GM23338 (cell line): ENCODE measurements around the gene SLC2A6. TPM values are rescaled to one million over a fixed set of nuclear protein-coding genes. Genes with fewer than 3 reads are reported as not detected.

Experiments
- ATAC-seq: fragments of 200-7000 bp; cut with Tn5 transposase; 3 replicates; pipeline ENCODE4 v1.9.1; 2020
- DNase-seq: peaks from one replicate; pipeline ENCODE4 v3.0.0-alpha.2; 2015; ENCODE audit warnings: low spot score
- H2AFZ ChIP-seq: fragments of 200-600 bp; sonication (generic); 2 replicates; pipeline ENCODE4 v1.8.0; 2016; ENCODE audit warnings: antibody characterized with exemption, mild to moderate bottlenecking, moderate library complexity
- H3F3A ChIP-seq: fragments of 200-600 bp; sonication (generic); replicated peaks from 2 replicates; pipeline ENCODE4 v1.8.0; 2017; ENCODE audit warnings: antibody characterized with exemption, mixed run types, low read depth
- H3K27ac ChIP-seq: fragments of 200-600 bp; sonication (generic); 2 replicates; pipeline ENCODE4 v1.6.1; 2016; ENCODE audit warnings: low read depth
- H3K27me3 ChIP-seq: fragments of 200-600 bp; sonication (generic); 2 replicates; pipeline ENCODE4 v1.8.0; 2016; ENCODE audit warnings: mild to moderate bottlenecking, mixed run types, moderate library complexity; ENCODE audit not compliant: insufficient read depth
- H3K36me3 ChIP-seq: fragments of 200-600 bp; sonication (generic); 2 replicates; pipeline ENCODE4 v1.8.0; 2016; ENCODE audit warnings: mild to moderate bottlenecking; ENCODE audit not compliant: insufficient read depth
- H3K4me1 ChIP-seq: fragments of 200-600 bp; sonication (generic); 2 replicates; pipeline ENCODE4 v1.8.0; 2016; ENCODE audit warnings: mild to moderate bottlenecking, moderate library complexity; ENCODE audit not compliant: insufficient read depth
- H3K4me2 ChIP-seq: fragments of 200-600 bp; sonication (generic); 2 replicates; pipeline ENCODE4 v1.7.1; 2017; ENCODE audit warnings: mixed run types
- H3K4me3 ChIP-seq: fragments of 200-600 bp; sonication (generic); 2 replicates; pipeline ENCODE4 v1.6.1; 2016; ENCODE audit warnings: mixed run types
- H3K79me2 ChIP-seq: fragments of 200-600 bp; sonication (generic); replicated peaks from 2 replicates; pipeline ENCODE4 v1.8.0; 2017; ENCODE audit warnings: mild to moderate bottlenecking; ENCODE audit not compliant: insufficient read depth
- H3K9me2 ChIP-seq: fragments of 200-600 bp; sonication (generic); 2 replicates; pipeline ENCODE4 v1.8.0; 2017; ENCODE audit not compliant: insufficient read depth
- H4K20me1 ChIP-seq: fragments of 200-600 bp; sonication (generic); replicated peaks from 2 replicates; pipeline ENCODE4 v1.8.0; 2017; ENCODE audit warnings: mild to moderate bottlenecking; ENCODE audit not compliant: insufficient read depth
- H3K27ac Mint-ChIP-seq: 2 replicates; pipeline ENCODE4 v1.8.0; 2020; ENCODE audit warnings: inconsistent platforms, mild to moderate bottlenecking, moderate library complexity, mixed read lengths
- H3K27me3 Mint-ChIP-seq: 3 replicates; pipeline ENCODE4 v1.8.0; 2022; ENCODE audit warnings: low read depth, mild to moderate bottlenecking, moderate library complexity, mixed read lengths, inconsistent platforms; ENCODE audit not compliant: insufficient read depth, poor library complexity
- H3K36me3 Mint-ChIP-seq: 3 replicates; pipeline ENCODE4 v1.8.0; 2021; ENCODE audit warnings: low read depth, mild to moderate bottlenecking, inconsistent platforms, moderate library complexity, mixed read lengths
- H3K4me1 Mint-ChIP-seq: 3 replicates; pipeline ENCODE4 v1.8.0; 2020; ENCODE audit warnings: mild to moderate bottlenecking, inconsistent platforms, mixed read lengths
- H3K4me3 Mint-ChIP-seq: 3 replicates; pipeline ENCODE4 v1.8.0; 2021; ENCODE audit warnings: moderate library complexity, mild to moderate bottlenecking, inconsistent platforms, mixed read lengths
- H3K9me3 Mint-ChIP-seq: 3 replicates; pipeline ENCODE4 v1.8.0; 2020; ENCODE audit warnings: moderate library complexity, mild to moderate bottlenecking, inconsistent platforms, mixed read lengths
- ETS1 ChIP-seq: IDR thresholded peaks from 2 replicates; pipeline ENCODE4 v1.6.1; 2016; ENCODE audit warnings: antibody characterized with exemption
- ZNF462 ChIP-seq: fragments of 250-450 bp; sonication (Bioruptor Pico); IDR thresholded peaks from 2 replicates; pipeline ENCODE4 v1.5.0; 2020; ENCODE audit warnings: mild to moderate bottlenecking, moderate library complexity
- polyA plus RNA-seq: library from polyadenylated mRNA; unstranded; fragments of >200 nt; fragmentation: Nextera tagmentation; extraction: Ambion mirVana; gene quantifications from 2 replicates; pipeline ENCODE4 v1.2.1, GENCODE V29; 2016
- total RNA-seq: library from RNA; depleted of rRNA; stranded (reverse); fragments of >200 nt; shearing (Covaris generic); gene quantifications from 2 replicates; pipeline ENCODE4 v1.2.3, GENCODE V29; 2014

The SLC2A6 gene
- total and polyA plus RNA-seq, 2 experiments from 2014 or later, result 17.5 to 39.3 TPM

DNA sequence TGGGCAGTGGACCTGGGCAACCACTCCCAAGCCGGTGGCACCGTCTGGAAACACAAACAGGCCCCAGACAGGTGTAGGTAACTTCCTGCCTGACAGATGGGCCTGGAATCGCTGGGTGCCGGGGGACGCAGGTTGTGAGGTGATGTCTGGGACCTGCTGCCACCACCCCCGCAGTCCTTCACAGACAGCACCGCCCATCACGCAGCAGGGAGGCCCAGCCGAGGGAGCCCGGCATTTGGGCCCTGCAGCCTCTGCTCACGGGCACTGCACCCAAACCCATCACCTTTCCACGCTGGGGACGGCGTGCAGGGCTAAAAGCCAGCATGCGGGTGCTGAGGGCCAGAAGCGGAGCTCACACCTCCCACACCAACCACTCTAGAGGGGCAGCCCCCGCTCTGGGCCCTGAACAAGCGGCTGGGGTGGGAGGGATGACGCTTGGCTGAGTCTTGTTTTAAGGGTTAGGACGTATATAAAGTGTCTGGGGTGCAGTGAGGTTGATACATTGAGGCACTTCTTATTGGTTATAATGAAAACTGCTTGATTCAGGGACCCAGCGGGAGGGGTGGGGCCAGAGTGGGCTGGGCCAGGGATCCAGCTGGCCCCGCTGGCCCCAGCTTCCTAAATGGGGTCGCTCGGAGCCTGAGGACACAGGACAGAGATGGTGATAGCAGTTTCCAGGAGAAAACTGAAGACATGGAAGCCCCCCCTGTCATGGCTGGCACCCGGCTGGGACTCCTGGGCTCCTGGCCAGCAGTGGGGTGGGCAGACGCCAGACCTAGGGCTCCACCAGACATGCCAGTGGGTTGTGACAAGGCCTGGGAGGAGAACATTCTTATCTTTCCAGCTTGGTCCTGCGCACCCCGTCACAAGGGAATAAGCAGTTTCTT lies 34.6 kb upstream of the SLC2A6 start:
- peaks cover 5% of the 10 kb centered on the region; the same call in 1 of the 2 replicates for H3F3A ChIP-seq
- H3K9me2 ChIP-seq, result no peaks in the 10 kb centered on the region
- no peaks in the 10 kb centered on the region for H3K79me2 ChIP-seq
- no peaks in the 10 kb centered on the region for H4K20me1 ChIP-seq
- no peak overlapping the region for H3K4me3 ChIP-seq
- H3K27ac ChIP-seq, result no peak overlapping the region
- DNase-seq (no peak), ATAC-seq (peak; percentile 7; the same call in 1 of the 3 replicates)
- no peak overlapping the region for H3K4me2 ChIP-seq
- H3K27me3 Mint-ChIP-seq, result peaks cover 11% of the 10 kb centered on the region
- H3K9me3 Mint-ChIP-seq, result no peaks in the 10 kb centered on the region
- TF ChIP-seq ETS1 (no peak), ZNF462 (CRISPR knock-in tag) (no peak)
- no peak overlapping the region for H3K4me3 Mint-ChIP-seq
- H3K36me3 Mint-ChIP-seq, result no peaks in the 10 kb centered on the region
- no peak overlapping the region for H3K27ac Mint-ChIP-seq
- H2AFZ ChIP-seq, result 0 out of 2 replicates have a peak overlapping the region, but pooled peaks have one; percentile 28
- H3K27me3 ChIP-seq, result no peaks in the 10 kb centered on the region
- H3K36me3 ChIP-seq, result no peaks in the 10 kb centered on the region
- peaks cover 15% of the 10 kb centered on the region for H3K4me1 ChIP-seq
- H3K4me1 Mint-ChIP-seq, result peaks cover 21% of the 10 kb centered on the region
